ENCODE data around the gene ZMYND12.
A peak's percentile ranks its signal among the peaks of the same experiment; 100 is the strongest.

ZMYND12 gene

DNA sequence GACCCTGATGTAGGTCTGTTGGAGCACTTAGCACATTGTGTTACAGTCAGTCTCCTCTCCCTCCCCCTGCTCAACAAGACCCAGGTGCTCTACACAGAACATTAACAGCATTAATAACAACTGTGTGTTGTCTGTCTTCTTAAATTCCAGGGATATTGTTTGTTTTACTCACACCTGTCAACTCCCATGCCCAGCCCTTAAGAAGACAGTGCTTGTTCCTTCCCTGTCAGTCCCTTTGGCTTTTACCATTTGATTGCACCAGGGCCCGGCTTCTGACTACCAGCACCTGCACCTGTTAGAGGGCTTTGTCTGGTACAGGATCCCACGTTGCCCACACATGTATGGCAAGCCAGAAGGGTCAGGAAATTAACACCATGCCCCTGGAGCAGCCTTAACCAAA is 63.6 kb downstream of the ZMYND12 start:
- DNase-seq = no peak

DNA sequence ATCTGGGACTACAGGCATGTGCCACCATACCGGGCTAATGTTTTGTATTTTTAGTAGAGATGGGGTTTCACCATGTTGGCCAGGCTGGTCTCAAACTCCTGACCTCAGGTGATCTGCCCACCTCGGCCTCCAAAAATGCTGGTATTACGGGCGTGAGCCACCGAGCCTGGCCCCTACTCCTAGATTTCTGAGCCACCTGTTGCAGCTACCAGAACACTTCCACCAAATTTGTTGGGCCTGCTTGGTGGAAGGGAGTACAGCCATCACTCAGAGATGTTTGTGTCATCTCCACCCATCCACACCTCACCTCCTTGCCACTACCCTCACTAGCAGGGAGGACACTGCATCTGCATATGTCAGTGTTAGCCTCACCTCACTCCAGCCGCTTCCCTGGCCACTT is 69.8 kb downstream of the ZMYND12 start:
- DNase-seq = no peak

DNA sequence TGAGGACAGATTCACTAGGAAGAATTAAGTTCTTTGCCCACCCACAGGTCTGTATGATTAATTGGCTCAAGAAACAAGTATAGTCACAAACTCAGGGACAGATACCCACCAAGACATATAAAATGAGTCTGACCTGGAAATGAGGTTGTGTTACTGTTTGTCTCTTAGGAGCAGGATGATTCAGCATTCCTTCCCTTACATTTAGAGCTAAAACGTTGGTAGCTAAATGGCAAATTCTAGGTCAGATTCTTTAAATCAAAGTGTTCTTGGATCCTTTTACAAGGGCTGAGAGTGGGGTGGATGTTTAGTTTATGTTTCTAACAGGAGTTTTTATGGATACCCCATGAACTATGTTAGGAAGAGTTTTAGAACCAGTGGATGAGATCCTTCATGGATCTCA is 70.5 kb downstream of the ZMYND12 start:
- DNase-seq = no peak

DNA sequence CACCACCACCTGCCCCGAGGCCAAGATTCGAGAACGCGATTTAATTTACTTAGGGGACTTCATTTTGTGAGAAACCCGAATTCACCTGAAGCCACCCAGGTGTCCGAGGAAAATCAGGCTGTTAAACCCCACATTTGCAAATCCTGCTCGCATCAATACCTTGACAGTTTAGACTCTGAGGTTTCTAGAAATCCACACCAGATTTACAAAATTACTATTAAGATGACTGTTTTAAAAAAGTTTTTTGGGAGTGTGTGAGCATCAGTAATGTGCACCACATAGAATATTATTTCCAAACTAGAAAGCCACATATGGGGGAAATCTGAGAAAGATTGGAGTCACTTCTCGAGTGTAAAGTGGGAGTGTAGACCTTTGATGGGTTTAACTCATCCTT is 74.5 kb downstream of the ZMYND12 start:
- no peak for DNase-seq

DNA sequence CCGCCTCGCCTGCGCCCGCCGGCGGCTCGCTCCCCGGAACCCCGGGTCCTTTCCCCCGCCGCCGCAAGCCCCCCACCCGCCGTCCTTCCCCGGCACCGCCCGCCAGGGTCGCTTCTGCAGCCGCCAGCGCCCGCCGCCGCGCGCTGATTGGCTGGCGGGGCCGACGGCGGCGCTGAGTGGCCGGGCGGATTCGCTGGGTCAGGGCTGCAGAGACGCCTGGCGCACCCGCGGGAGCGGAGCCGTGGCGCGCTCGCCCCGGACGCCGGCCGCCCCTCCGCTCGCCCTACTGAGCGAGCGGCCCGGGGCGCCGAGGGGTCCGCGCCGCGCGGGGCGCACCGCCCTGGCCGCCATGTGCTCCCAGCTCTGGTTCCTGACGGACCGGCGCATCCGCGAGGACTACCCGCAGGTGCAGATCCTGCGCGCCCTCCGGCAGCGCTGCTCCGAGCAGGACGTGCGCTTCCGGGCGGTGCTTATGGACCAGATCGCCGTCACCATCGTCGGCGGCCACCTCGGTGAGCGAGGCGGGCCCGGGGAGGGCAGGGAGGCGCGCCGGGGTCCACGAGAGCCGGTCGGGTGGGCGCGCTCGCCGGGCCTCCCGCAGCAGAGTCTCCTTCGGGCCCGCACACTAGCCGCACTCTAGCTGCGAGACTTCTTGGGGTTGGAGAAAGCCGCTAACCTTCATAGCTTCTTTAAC is 75.1 kb downstream of the ZMYND12 start, which contains the start of gene RIMKLA:
RIMKLA (plus strand) TSS at position 207 of the 694 bp plus-strand sequence; CDS start at position 350, 143 bp downstream.
- DNase-seq = peak; percentile 82
